GM12878 (cell line): ENCODE measurements around the gene CAPN9. TPM values are rescaled to one million over a fixed set of nuclear protein-coding genes. Genes with fewer than 3 reads are reported as not detected.

Experiments used
- ATAC-seq: fragments of 200-7000 bp; cut with Tn5 transposase; 3 replicates; pipeline ENCODE4 v1.9.1; 2020; ENCODE audit warnings: mild to moderate bottlenecking, moderate library complexity
- BruUV-seq: library from RNA; stranded (reverse); fragments of 400-500 nt; replicated peaks from 2 replicates; lab custom pipeline; 2021; lab: Mats Ljungman, UMichigan
- CTCF ChIA-PET: fragments of 300-600 bp; sonication (Branson Sonifier 250); formaldehyde crosslinking; extraction: SDS; loops from one replicate; lab custom pipeline; 2021; ENCODE audit warnings: inconsistent platforms; lab: Yijun Ruan, JAX
- POLR2A ChIA-PET: fragments of 350-600 bp; formaldehyde crosslinking; extraction: SDS; loops from one replicate; lab custom pipeline; 2021; ENCODE audit warnings: inconsistent platforms; lab: Charles Lee
- RAD21 ChIA-PET: fragments of 300-600 bp; sonication (Branson Sonifier 250); formaldehyde crosslinking; loops from one replicate; lab custom pipeline; 2023; ENCODE audit warnings: antibody characterized with exemption; ENCODE audit not compliant: unreplicated experiment; lab: Charles Lee
- SMC1A ChIA-PET: fragments of 300-600 bp; sonication (Branson Sonifier 250); formaldehyde crosslinking; loops from one replicate; lab custom pipeline; 2023; ENCODE audit not compliant: unreplicated experiment, uncharacterized antibody; lab: Charles Lee
- DNase-seq: peaks from one replicate; pipeline ENCODE4 v3.0.0-alpha.2; 2011; ENCODE audit warnings: low read depth, low spot score
- FAIRE-seq: peaks from 3 replicates; lab custom pipeline; 2011; peaks lifted over from hg19 to GRCh38; lab: Jason Lieb, UNC
- H2AFZ ChIP-seq: 2 replicates; pipeline ENCODE4 v1.6.0; 2011; ENCODE audit warnings: low read depth, low read length, control low read depth; ENCODE audit not compliant: control insufficient read depth
- H3K27ac ChIP-seq: 2 replicates; pipeline ENCODE4 v1.5.1; 2011; ENCODE audit warnings: control low read depth; ENCODE audit not compliant: control insufficient read depth, insufficient read depth
- H3K27me3 ChIP-seq, 2 experiments: replicated peaks in 1 of 2; 2 replicates each; pipeline versions ENCODE4 v1.6.0 to v1.6.1; 2011; ENCODE audit warnings: low read length in 1 of 2; ENCODE audit not compliant: control insufficient read depth in 2 of 2, insufficient read depth in 2 of 2
- H3K36me3 ChIP-seq, 2 experiments: 2 replicates each; pipeline ENCODE4 v1.5.1; 2011; ENCODE audit warnings: low read length in 1 of 2; ENCODE audit not compliant: control insufficient read depth in 2 of 2, insufficient read depth in 2 of 2
- H3K4me1 ChIP-seq: 2 replicates; pipeline ENCODE4 v1.6.1; 2011; ENCODE audit warnings: mild to moderate bottlenecking, low read length, moderate library complexity, mixed read lengths; ENCODE audit not compliant: control insufficient read depth, insufficient read depth
- H3K4me2 ChIP-seq: 2 replicates; pipeline ENCODE4 v1.6.0; 2011; ENCODE audit warnings: control low read depth; ENCODE audit not compliant: control insufficient read depth, insufficient read depth
- H3K4me3 ChIP-seq: fragments of 200-600 bp; sonication (generic); 2 replicates; pipeline ENCODE4 v1.5.1; 2016
- H3K79me2 ChIP-seq: 2 replicates; pipeline ENCODE4 v1.6.0; 2011; ENCODE audit warnings: low read length; ENCODE audit not compliant: control insufficient read depth, insufficient read depth
- H3K9ac ChIP-seq: 2 replicates; pipeline ENCODE4 v1.8.0; 2011; ENCODE audit warnings: low read length, control low read depth, mixed read lengths; ENCODE audit not compliant: control insufficient read depth, insufficient read depth
- H3K9me3 ChIP-seq: replicated peaks from 3 replicates; pipeline ENCODE4 v1.5.1; 2011; ENCODE audit warnings: mild to moderate bottlenecking, low read length; ENCODE audit not compliant: control insufficient read depth, insufficient read depth
- H4K20me1 ChIP-seq: 2 replicates; pipeline ENCODE4 v1.6.0; 2011; ENCODE audit not compliant: control insufficient read depth, insufficient read depth
- CHD2 ChIP-seq: IDR thresholded peaks from 2 replicates; pipeline ENCODE4 v1.6.1; 2011; ENCODE audit warnings: low read depth, low read length, improper control_type of control experiment, borderline replicate concordance
- CREM ChIP-seq: IDR thresholded peaks from 2 replicates; pipeline ENCODE4 v1.6.1; 2014; ENCODE audit warnings: antibody characterized with exemption, low read depth
- HDAC2 ChIP-seq: fragments of 200-600 bp; sonication (generic); IDR thresholded peaks from 2 replicates; pipeline ENCODE4 v1.6.1; 2017
- LARP7 ChIP-seq: fragments of 450-650 bp; IDR thresholded peaks from 2 replicates; pipeline ENCODE4 v1.6.1; 2017; ENCODE audit warnings: mild to moderate bottlenecking
- POLR2A ChIP-seq: IDR thresholded peaks from 2 replicates; pipeline ENCODE4 v1.6.1; 2011; ENCODE audit warnings: low read depth, mild to moderate bottlenecking, low read length
- POLR2AphosphoS2 ChIP-seq: IDR thresholded peaks from 2 replicates; pipeline ENCODE4 v1.6.1; 2011; ENCODE audit warnings: low read depth, mild to moderate bottlenecking, low read length, improper control_type of control experiment, moderate library complexity
- RAD21 ChIP-seq: IDR thresholded peaks from 2 replicates; pipeline ENCODE4 v1.6.1; 2011; ENCODE audit warnings: mild to moderate bottlenecking, low read depth, low read length, moderate library complexity; ENCODE audit not compliant: insufficient read depth
- RELA ChIP-seq: fragments of 450-650 bp; IDR thresholded peaks from 2 replicates; pipeline ENCODE4 v1.8.0; 2014; ENCODE audit warnings: borderline replicate concordance; ENCODE audit not compliant: partially characterized antibody
- SMC3 ChIP-seq: IDR thresholded peaks from 2 replicates; pipeline ENCODE4 v1.6.1; 2011; ENCODE audit warnings: low read length, improper control_type of control experiment, borderline replicate concordance
- WRNIP1 ChIP-seq: IDR thresholded peaks from 2 replicates; pipeline ENCODE4 v1.6.1; 2011; ENCODE audit warnings: low read depth, low read length, improper control_type of control experiment, borderline replicate concordance
- YY1 ChIP-seq: IDR thresholded peaks from 2 replicates; pipeline ENCODE4 v1.6.1; 2011; ENCODE audit warnings: low read depth, mild to moderate bottlenecking, low read length
- ZNF207 ChIP-seq: fragments of 450-650 bp; IDR thresholded peaks from 2 replicates; pipeline ENCODE4 v1.6.1; 2014; ENCODE audit warnings: antibody characterized with exemption, mild to moderate bottlenecking, borderline replicate concordance
- WGBS: methylation state at CpG from one replicate; pipeline ENCODE4 v1.1.6; 2016; ENCODE audit warnings: low lambda C conversion rate; ENCODE audit not compliant: insufficient replicate concordance, insufficient coverage; ENCODE audit errors: missing lambda C conversion rate; 5-methylcytosine and 5-hydroxymethylcytosine counted together
- in situ Hi-C: fragments of 300-500 bp; cut with MboI; formaldehyde crosslinking; loops from 9 replicates; pipeline ENCODE4 v1.14.3; 2018; ENCODE audit warnings: mixed read lengths
- intact Hi-C: fragments of 100-400 bp; cut with micrococcal nuclease; formaldehyde crosslinking; loops from one replicate; pipeline ENCODE4 v1.14.2; 2022; ENCODE audit not compliant: unreplicated experiment
- polyA plus RNA-seq, 11 experiments: library from polyadenylated mRNA; depleted of rRNA in 4 of 11; unstranded in 6 of 11; stranded (reverse) in 5 of 11; fragments of >200 nt; fragmentation: Nextera tagmentation in 4 of 11; fragmentation: Illumina TruSeq in 1 of 11; extraction: Ambion mirVana in 4 of 11; extraction: Trizol in 1 of 11; gene quantifications; 1 replicate in 1 of 11; 2 replicates in 10 of 11; pipeline versions ENCODE4 v1.2.1 to v1.2.3, GENCODE V29; 2011 to 2016; ENCODE audit warnings: inconsistent platforms in 2 of 11, missing spikeins in 2 of 11, low read depth in 1 of 11
- total RNA-seq, 4 experiments: library from RNA; depleted of rRNA in 3 of 4; stranded (reverse); fragments of >200 nt in 3 of 4; fragmentation: Illumina TruSeq in 1 of 4; extraction: Trizol in 1 of 4; gene quantifications; 2 replicates each; pipeline versions ENCODE4 v1.2.1 to v1.2.3, GENCODE V29; 2013 to 2021
- TF ChIP-seq, protein P1 (sequence below): IDR thresholded peaks from 2 replicates; pipeline ENCODE4 v1.6.1; 2012; ENCODE audit warnings: mild to moderate bottlenecking, low read depth, low read length
- TF ChIP-seq, protein P2 (sequence below): IDR thresholded peaks from 2 replicates; pipeline ENCODE4 v1.6.1; 2012; ENCODE audit warnings: low read depth, low read length, improper control_type of control experiment
- TF ChIP-seq, protein P3 (sequence below): fragments of 450-650 bp; IDR thresholded peaks from 2 replicates; pipeline ENCODE4 v1.6.1; 2017; ENCODE audit warnings: mild to moderate bottlenecking, low read depth, inconsistent platforms; ENCODE audit not compliant: poor library complexity, severe bottlenecking

The CAPN9 gene
- total and polyA plus RNA-seq, 10 of the 15 experiments (the other 5 are each of a cell fraction or from before 2014, with no cell fraction given) = not detected

DNA sequence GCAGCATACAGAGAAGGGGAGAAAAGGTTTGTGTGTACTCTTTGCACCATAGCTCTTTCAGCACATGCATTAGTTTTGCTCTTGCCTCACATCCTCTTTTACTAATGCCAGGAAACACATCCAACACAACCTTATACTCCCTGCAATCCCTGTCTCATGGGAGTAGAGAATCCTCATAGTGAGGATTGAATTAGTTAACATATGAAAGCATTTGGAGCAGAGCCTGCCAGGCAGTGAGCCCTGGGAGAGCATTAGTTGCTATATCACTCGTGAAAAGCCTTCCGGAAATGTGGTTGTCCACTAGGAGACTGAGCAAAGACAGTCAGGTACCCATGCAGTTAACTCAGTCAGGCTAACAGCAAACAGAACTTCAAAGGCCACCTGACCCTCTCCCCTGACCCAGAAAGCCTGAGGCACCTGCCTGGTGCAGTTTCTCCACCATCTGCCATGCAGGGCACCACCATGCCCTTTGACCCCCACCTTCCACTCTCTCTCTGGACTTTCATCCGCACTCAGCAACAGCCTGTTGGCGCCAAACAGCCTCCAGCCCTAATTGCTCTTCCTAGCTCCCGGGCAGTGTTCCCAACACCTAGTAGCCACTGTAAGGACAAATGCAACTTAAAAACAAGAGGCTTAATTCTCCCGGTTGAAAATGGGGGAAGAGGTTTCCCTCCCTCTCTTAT, 18.3 kb upstream of the CAPN9 start:
- H3K4me3 ChIP-seq = no peak overlapping the region
- in situ Hi-C loops (no loop called here), intact Hi-C loops (no loop called here)
- ChIA-PET SMC1A (no interaction called here), CTCF (no interaction called here), RAD21 (no interaction called here), POLR2A (no interaction called here)
- H3K9me3 ChIP-seq = no peaks in the 10 kb centered on the region
- no peak for TF ChIP-seq POLR2A
- no peak for TF ChIP-seq SMC3
- no peak for TF ChIP-seq HDAC2
- TF ChIP-seq LARP7 = no peak
- TF ChIP-seq POLR2AphosphoS2 = no peak
- TF ChIP-seq CREM = no peak
- TF ChIP-seq WRNIP1 = no peak
- no peak for TF ChIP-seq ZNF207
- no peak for TF ChIP-seq YY1
- TF ChIP-seq RAD21 = no peak
- TF ChIP-seq, protein P1, sequence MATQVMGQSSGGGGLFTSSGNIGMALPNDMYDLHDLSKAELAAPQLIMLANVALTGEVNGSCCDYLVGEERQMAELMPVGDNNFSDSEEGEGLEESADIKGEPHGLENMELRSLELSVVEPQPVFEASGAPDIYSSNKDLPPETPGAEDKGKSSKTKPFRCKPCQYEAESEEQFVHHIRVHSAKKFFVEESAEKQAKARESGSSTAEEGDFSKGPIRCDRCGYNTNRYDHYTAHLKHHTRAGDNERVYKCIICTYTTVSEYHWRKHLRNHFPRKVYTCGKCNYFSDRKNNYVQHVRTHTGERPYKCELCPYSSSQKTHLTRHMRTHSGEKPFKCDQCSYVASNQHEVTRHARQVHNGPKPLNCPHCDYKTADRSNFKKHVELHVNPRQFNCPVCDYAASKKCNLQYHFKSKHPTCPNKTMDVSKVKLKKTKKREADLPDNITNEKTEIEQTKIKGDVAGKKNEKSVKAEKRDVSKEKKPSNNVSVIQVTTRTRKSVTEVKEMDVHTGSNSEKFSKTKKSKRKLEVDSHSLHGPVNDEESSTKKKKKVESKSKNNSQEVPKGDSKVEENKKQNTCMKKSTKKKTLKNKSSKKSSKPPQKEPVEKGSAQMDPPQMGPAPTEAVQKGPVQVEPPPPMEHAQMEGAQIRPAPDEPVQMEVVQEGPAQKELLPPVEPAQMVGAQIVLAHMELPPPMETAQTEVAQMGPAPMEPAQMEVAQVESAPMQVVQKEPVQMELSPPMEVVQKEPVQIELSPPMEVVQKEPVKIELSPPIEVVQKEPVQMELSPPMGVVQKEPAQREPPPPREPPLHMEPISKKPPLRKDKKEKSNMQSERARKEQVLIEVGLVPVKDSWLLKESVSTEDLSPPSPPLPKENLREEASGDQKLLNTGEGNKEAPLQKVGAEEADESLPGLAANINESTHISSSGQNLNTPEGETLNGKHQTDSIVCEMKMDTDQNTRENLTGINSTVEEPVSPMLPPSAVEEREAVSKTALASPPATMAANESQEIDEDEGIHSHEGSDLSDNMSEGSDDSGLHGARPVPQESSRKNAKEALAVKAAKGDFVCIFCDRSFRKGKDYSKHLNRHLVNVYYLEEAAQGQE = no peak
- TF ChIP-seq, protein P2, sequence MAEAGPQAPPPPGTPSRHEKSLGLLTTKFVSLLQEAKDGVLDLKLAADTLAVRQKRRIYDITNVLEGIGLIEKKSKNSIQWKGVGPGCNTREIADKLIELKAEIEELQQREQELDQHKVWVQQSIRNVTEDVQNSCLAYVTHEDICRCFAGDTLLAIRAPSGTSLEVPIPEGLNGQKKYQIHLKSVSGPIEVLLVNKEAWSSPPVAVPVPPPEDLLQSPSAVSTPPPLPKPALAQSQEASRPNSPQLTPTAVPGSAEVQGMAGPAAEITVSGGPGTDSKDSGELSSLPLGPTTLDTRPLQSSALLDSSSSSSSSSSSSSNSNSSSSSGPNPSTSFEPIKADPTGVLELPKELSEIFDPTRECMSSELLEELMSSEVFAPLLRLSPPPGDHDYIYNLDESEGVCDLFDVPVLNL = no peak
- TF ChIP-seq, protein P3, sequence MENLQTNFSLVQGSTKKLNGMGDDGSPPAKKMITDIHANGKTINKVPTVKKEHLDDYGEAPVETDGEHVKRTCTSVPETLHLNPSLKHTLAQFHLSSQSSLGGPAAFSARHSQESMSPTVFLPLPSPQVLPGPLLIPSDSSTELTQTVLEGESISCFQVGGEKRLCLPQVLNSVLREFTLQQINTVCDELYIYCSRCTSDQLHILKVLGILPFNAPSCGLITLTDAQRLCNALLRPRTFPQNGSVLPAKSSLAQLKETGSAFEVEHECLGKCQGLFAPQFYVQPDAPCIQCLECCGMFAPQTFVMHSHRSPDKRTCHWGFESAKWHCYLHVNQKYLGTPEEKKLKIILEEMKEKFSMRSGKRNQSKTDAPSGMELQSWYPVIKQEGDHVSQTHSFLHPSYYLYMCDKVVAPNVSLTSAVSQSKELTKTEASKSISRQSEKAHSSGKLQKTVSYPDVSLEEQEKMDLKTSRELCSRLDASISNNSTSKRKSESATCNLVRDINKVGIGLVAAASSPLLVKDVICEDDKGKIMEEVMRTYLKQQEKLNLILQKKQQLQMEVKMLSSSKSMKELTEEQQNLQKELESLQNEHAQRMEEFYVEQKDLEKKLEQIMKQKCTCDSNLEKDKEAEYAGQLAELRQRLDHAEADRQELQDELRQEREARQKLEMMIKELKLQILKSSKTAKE = no peak
- no peak for TF ChIP-seq RELA
- TF ChIP-seq CHD2 = no peak
- FAIRE-seq = no peak
- no peak overlapping the region for H3K27ac ChIP-seq
- no peaks in the 10 kb centered on the region for H3K79me2 ChIP-seq
- no peak overlapping the region for H2AFZ ChIP-seq
- no TSS peak for BruUV-seq
- no peaks in the 10 kb centered on the region for H4K20me1 ChIP-seq
- H3K36me3 ChIP-seq = no peaks in the 10 kb centered on the region
- WGBS = 62% methylated on average over 6 of the region's 6 CpGs
- H3K27me3 ChIP-seq = no peaks in the 10 kb centered on the region
- H3K4me1 ChIP-seq = no peaks in the 10 kb centered on the region
- no peak overlapping the region for H3K4me2 ChIP-seq
- ATAC-seq = no peak
- no peak for DNase-seq
- H3K9ac ChIP-seq = no peak overlapping the region
